ENCODE measurements around the gene RIBC2.

DNA sequence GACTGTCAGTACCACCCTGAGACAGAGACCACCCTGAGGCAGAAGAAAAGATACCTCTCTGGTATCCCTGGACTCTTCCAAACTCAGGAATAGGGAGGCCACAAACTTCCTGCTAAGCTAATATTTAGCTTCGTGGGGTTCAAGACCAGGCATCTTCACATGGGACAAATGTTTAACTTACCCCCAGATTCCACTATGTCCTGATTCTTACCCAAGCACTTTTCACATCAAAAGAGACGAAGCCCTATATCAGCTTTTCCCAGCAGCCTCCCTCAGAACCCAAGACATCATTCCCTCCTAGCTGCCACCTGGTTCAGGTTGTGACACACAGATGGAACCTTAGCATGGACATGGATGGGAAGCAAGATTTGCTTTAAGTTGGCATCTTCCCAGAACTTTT lies 32.1 kb upstream of the RIBC2 start:
- TF ChIP-seq, protein P1, sequence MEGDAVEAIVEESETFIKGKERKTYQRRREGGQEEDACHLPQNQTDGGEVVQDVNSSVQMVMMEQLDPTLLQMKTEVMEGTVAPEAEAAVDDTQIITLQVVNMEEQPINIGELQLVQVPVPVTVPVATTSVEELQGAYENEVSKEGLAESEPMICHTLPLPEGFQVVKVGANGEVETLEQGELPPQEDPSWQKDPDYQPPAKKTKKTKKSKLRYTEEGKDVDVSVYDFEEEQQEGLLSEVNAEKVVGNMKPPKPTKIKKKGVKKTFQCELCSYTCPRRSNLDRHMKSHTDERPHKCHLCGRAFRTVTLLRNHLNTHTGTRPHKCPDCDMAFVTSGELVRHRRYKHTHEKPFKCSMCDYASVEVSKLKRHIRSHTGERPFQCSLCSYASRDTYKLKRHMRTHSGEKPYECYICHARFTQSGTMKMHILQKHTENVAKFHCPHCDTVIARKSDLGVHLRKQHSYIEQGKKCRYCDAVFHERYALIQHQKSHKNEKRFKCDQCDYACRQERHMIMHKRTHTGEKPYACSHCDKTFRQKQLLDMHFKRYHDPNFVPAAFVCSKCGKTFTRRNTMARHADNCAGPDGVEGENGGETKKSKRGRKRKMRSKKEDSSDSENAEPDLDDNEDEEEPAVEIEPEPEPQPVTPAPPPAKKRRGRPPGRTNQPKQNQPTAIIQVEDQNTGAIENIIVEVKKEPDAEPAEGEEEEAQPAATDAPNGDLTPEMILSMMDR (conservative IDR thresholded peaks at IDR 0.05; ENCODE audit: low read length): no peak
- no peak for TF ChIP-seq EZH2phosphoT487 (IDR thresholded peaks at IDR 0.05; ENCODE audit: borderline replicate concordance, low read depth, low read length)
